GM18873 (cell line): ENCODE measurements around the gene B4GALT5.
A peak's percentile ranks its signal among the peaks of the same experiment; 100 is the strongest.

Experiments used
- ATAC-seq: cut with Tn5 transposase; IDR thresholded peaks from one replicate; pipeline ENCODE4 v1.9.1; 2021; ENCODE audit warnings: mild to moderate bottlenecking, moderate library complexity, moderate number of reproducible peaks; ENCODE audit not compliant: unreplicated experiment, low FRiP score

B4GALT5 gene

DNA sequence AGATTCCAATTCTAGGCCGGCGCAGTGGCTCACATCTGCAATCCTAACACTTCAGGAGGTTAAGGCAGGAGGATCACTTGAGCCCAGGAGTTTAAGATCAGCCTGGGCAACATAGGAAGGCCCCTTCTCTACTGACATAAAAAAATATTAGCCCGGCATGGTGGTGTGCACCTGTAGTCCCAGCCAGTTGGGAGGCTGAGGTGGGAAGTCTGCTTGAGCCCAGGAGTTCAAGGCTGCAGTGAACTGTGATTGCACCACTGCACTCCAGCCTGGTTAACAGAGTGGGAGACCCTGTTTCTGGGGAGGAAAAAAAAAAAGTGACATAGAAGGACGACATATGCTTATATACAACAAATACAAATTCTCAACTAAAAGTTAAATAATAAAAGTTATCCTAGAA lies 30.9 kb downstream of the B4GALT5 start:
- ATAC-seq = no peak

GRCh38 chr20:49682278-49682677 lies 31.4 kb downstream of the B4GALT5 start:
- ATAC-seq = no peak

DNA sequence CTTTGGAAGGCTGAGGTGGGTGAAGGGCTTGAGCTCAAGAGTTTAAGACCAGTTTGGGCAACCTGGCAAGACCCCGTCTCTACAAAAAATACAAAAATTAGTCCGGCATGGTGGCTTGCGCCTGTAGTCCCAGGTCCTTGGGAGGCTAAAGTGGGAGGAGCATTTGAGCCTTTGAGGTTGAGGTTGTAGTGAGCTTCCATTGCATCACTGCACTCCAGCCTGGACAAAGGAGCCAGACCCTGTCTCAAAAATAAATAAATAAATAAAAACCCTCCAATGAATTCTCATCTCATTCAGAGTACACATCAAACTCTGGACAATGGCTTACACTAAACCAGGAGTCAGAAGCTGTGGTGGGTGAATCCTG lies 31.8 kb downstream of the B4GALT5 start:
- no peak for ATAC-seq

DNA sequence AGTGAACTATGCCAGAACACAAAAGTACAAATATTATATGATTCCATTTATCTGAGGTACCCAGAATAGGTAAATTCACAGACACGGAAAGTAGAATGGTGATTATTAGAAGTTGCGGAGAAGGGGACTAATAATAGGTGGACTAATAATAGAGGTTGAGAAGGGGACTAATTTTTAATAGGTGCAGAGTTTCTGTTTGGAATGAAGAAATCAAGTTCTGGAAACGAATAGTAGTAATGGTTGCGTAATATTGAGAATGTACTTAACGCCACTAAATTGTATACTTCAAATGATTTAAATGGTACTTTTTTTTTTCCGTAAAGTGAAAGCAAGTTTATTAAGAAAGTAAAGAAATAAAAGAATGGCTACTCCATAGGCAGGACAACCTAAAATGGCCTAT lies 33.2 kb downstream of the B4GALT5 start:
- ATAC-seq = no peak

GRCh38 chr20:49679634-49680033 lies 34.0 kb downstream of the B4GALT5 start:
- no peak for ATAC-seq

DNA sequence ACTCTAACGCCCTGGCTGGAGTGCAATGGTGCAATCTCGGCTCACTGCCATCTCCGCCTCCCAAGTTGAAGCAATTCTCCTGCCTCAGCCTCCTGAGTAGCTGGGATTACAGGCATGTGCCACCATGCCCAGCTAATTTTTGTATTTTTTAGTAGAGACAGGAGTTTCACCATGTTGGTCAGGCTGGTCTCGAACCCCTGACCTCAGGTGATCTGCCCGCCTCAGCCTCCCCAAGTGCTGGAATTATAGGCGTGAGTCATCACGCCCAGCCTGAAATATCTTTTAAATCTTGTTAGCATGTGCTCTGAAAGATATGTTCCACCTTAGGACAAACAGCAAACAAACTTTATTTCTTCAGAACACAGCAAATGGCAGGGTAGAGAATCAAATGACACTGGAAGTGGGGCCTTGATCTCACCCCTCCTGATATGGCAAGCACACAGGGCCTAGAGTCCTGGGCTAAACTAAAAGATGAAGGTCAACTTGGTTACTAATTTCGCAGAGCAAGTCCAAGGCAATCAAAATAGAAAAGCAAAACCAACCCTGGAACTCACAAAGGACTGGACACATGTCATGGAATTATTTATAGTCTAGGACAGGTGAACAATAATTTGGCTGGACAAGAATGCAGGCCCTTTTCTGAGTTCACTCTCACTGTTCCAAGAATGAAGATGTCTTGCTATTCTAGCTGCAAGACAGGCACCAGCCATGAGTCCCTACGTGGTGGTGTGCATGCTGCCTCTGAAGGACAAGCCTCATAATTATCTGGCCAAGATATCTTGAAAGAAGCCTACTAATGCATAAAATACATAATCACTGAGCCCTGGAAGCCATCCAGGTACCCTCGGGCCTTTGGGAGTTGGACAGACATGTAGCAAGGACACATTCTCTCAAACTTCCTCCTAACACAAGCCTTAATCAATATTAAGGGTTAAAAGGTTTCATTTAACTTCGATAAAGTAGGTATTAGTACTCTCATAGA lies 35.6 kb downstream of the B4GALT5 start:
- ATAC-seq = no peak

- peak; percentile 41 for ATAC-seq
These were observed 36.9 kb downstream of the B4GALT5 start for GRCh38 chr20:49676581-49677291.

- ATAC-seq = peak; percentile 39
These were observed 38.1 kb downstream of the B4GALT5 start for GRCh38 chr20:49675368-49676151.

- no peak for ATAC-seq
These were observed 39.0 kb downstream of the B4GALT5 start for GRCh38 chr20:49674383-49675352.

DNA sequence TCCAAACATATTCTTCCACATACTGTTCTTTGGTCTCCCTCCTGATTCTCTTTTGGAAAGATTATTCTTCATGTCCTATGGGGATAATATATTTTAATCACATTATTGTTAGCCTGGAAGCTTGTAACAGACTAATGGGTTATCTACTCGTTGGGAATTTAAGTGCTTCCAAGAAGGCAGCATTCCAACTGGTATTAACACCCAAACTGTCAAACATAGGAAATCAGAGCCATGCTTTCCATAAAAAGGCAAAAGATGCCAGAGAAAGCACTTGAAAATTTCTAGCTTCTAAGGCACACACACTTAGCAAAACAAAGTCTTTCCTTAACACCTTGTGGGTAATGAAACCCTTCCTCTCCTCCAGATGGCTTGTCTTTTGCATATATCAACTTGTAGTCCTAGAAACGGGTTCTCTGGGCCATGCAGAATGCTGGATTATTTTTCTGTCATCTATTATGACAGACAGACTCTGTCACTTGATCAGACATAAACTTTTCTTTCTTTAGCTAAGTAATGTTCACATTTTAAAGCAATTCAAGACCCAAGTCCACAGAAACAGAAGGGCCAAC lies 41.5 kb downstream of the B4GALT5 start:
- ATAC-seq = no peak

GRCh38 chr20:49671433-49671832 lies 42.2 kb downstream of the B4GALT5 start:
- ATAC-seq = no peak

DNA sequence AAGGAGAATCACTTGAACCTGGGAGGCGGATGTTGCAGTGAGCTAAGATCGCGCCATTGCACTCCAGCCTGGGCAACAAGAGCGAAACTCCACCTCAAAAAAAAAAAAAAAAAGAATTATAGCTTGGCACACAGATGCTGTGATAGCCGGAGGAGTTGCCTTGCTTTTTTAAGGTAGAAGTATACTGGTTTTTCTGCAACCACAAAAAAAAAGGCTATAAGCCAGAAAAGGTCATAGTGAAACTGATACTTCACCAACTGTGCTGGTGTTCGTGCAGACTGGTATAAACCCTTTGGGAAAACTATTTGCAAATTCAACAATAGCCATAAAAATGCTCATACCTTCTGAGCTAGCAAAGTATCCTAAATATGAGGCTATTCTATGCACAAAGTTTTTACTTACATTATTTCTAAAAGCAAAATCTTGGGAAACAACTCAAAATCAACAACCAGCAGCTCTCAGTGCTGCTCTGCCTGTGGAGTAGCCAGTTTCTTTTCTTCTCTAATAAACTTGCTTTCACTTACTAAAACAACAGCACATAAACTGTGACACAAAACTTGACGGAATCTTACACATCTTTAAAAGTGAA lies 44.0 kb downstream of the B4GALT5 start:
- ATAC-seq = peak; percentile 59

- ATAC-seq = peak; percentile 3
These were observed 44.8 kb downstream of the B4GALT5 start for GRCh38 chr20:49668878-49669195.

GRCh38 chr20:49668181-49668877 lies 45.3 kb downstream of the B4GALT5 start:
- peak; percentile 55 for ATAC-seq

- ATAC-seq = no peak
These were observed 46.8 kb downstream of the B4GALT5 start for GRCh38 chr20:49666911-49667310.

DNA sequence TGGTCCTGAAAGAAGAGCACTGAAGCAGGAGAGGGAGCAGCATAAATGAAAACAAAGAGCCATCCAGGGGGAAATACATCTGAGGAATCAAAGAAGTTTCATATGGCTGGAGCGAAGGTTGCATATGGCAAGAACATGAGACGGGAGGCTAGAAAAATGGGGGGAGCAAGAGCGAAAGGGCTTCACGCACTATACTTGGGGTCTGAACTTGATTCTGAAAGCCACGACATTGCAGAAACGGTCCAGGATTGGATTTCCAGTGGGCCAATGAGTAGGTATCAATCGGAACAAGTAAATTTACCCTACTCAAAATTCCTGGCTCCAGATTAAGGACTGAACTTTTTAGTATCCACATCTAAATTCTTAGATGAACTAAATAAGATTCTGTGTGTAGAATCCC lies 47.9 kb downstream of the B4GALT5 start:
- ATAC-seq = no peak

DNA sequence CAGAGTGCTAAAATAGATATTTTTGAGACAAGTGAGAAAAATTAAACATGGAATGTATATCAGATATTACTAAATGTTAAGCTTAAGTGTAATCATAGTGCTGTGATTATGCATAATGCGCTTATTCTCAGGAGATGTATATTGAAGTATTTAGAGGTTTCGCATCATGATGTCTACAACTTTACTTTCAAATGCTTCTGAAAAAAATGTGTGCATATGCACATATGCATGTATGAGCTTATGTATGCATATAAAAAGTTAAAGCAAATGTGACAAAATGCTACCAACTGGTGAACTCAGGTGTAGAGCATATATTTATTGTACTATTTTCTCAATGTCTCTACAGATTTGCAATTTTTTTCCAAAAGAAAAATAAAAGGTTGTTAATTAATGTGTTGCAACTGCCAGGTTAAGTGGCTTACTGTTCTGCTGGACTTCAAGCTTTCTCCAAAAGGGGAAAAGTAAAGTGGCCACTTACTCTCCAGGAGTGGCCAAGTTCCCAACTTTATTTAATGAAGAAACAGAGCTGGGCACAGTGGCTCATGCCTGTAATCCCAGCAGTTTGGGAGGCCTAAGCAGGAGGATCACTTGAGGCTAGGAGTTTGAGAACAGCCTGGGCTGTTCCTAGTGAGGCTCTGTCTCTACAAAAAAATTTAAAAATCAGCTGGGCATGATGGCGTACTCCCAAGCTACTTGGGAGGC lies 48.9 kb downstream of the B4GALT5 start:
- no peak for ATAC-seq

DNA sequence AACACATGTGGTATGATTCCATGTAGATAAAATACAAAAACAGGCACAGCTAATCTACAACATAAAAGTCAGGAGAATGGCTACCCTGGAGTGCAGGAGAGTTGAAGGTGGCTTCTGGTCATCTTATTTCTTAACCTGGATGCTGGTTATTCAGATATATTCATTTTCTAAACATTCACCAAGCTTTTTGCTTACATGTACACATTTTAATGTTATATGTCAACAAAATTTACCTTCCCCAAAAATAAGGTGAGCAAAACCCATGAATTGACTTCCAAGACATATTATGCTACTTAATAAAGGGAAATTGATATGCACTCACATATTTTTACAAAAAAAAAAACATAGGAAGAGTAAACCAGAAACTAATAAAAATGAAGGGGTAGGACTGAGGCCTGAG lies 50.6 kb downstream of the B4GALT5 start:
- no peak for ATAC-seq
